T-cell (primary cell): Measurements from ENCODE around the gene TRIM7. TPM values are rescaled to one million over a fixed set of nuclear protein-coding genes. Genes with fewer than 3 reads are reported as not detected.

ENCODE experiments used
- ATAC-seq, 4 experiments: fragments of 200-7000 bp in 3 of 4; fragments of 150-1000 bp in 1 of 4; cut with Tn5 transposase; replicated peaks in 1 of 4; 1 replicate in 3 of 4; 2 replicates in 1 of 4; pipeline ENCODE4 v1.10.0; 2021; ENCODE audit warnings: moderate library complexity in 3 of 4, mild to moderate bottlenecking in 2 of 4, moderate number of reproducible peaks in 1 of 4
- CTCF ChIA-PET, 2 donors: fragments of 300-600 bp; sonication (Branson Sonifier 250); formaldehyde crosslinking; loops; one replicate each; lab custom pipeline; 2022; ENCODE audit warnings: antibody characterized with exemption in 2 of 2; lab: Charles Lee
- POLR2A ChIA-PET, 2 donors: fragments of 300-600 bp; sonication (Branson Sonifier 250); formaldehyde crosslinking; loops; one replicate each; lab custom pipeline; 2022; ENCODE audit warnings: antibody characterized with exemption in 2 of 2; lab: Charles Lee
- DNase-seq, 35 experiments: peaks; one replicate each; pipeline versions ENCODE4 v3.0.0 to v3.0.0-alpha.2; 2013 to 2023
- H3K27ac ChIP-seq: one replicate; pipeline ENCODE4 v1.5.1; 2013; ENCODE audit warnings: low read length
- H3K27me3 ChIP-seq, 2 experiments: replicated peaks in 1 of 2; 1 replicate in 1 of 2; 2 replicates in 1 of 2; pipeline versions ENCODE4 v1.6.1 to v1.7.0; 2013; ENCODE audit warnings: low read length in 1 of 2, mixed read lengths in 1 of 2; ENCODE audit not compliant: control insufficient read depth in 2 of 2, insufficient read depth in 2 of 2; ENCODE audit errors: extremely low read depth in 1 of 2
- H3K36me3 ChIP-seq, 2 donors: 1 replicate in 1 of 2; 2 replicates in 1 of 2; pipeline versions ENCODE4 v1.6.1 to v1.7.0; 2013; ENCODE audit warnings: low read length in 1 of 2; ENCODE audit not compliant: control insufficient read depth in 2 of 2, insufficient read depth in 1 of 2; ENCODE audit errors: extremely low read depth in 1 of 2
- H3K4me1 ChIP-seq, 2 experiments: 1 replicate in 1 of 2; 2 replicates in 1 of 2; pipeline versions ENCODE4 v1.6.1 to v1.7.0; 2013; ENCODE audit warnings: low read length in 2 of 2, mixed read lengths in 1 of 2; ENCODE audit not compliant: insufficient read depth in 2 of 2, control insufficient read depth in 1 of 2; ENCODE audit errors: extremely low read depth in 1 of 2
- H3K4me3 ChIP-seq, 2 donors: 1 replicate in 1 of 2; 2 replicates in 1 of 2; pipeline versions ENCODE4 v1.5.1 to v1.7.0; 2013; ENCODE audit warnings: mild to moderate bottlenecking in 2 of 2, low read length in 1 of 2, moderate library complexity in 1 of 2; ENCODE audit not compliant: control insufficient read depth in 1 of 2; ENCODE audit errors: extremely low read depth in 1 of 2
- H3K9me3 ChIP-seq: 2 replicates; pipeline ENCODE4 v1.7.0; 2013
- H3K27ac Mint-ChIP-seq, 2 donors: one replicate each; pipeline ENCODE4 v1.8.0; 2020 to 2021; ENCODE audit warnings: mild to moderate bottlenecking in 2 of 2, mixed read lengths in 2 of 2
- H3K27me3 Mint-ChIP-seq, 2 donors: one replicate each; pipeline ENCODE4 v1.8.0; 2021 to 2022; ENCODE audit warnings: mixed read lengths in 2 of 2
- H3K36me3 Mint-ChIP-seq: one replicate; pipeline ENCODE4 v1.8.0; 2021; ENCODE audit warnings: mixed read lengths
- H3K4me1 Mint-ChIP-seq, 3 donors: one replicate each; pipeline ENCODE4 v1.8.0; 2020 to 2022; ENCODE audit warnings: mixed read lengths in 3 of 3, mild to moderate bottlenecking in 1 of 3
- H3K4me3 Mint-ChIP-seq, 3 donors: one replicate each; pipeline ENCODE4 v1.8.0; 2020 to 2022; ENCODE audit warnings: mild to moderate bottlenecking in 3 of 3, mixed read lengths in 3 of 3, moderate library complexity in 3 of 3
- H3K9me3 Mint-ChIP-seq, 3 donors: one replicate each; pipeline ENCODE4 v1.8.0; 2020 to 2022; ENCODE audit warnings: mixed read lengths in 3 of 3
- WGBS: methylation state at CpG from one replicate; pipeline ENCODE4 v1.1.5; 2013; ENCODE audit warnings: missing lambda C conversion rate; ENCODE audit not compliant: insufficient coverage; 5-methylcytosine and 5-hydroxymethylcytosine counted together
- total RNA-seq, 35 experiments: library from RNA in 6 of 35; stranded (reverse) in 6 of 35; fragments of 120-200 nt in 1 of 35; gene quantifications; one replicate each; pipeline versions ENCODE4 v1.2.1 to v1.2.4 and lab custom pipeline; 2013 to 2026

The TRIM7 gene
- total RNA-seq, 5 donors from 2014 or later (not counting 1 experiment from before 2014, with no cell fraction given) = 1.6 to 3.1 (median 3.0) TPM

GRCh38 chr5:181221792-181222629, 17.0 kb upstream of the TRIM7 start:
- CTCF ChIA-PET = interaction anchor here in 1 of 2 donors (0.6 to 1.5 kb wide), 4 partner anchors 30 to 39 kb away, joined by 3 to 9 read pairs (median 4); partner anchors contain the start of gene TRIM52
- peak overlapping the region; percentile 92 to 97 (median 92) for H3K4me3 Mint-ChIP-seq
- Histone ChIP-seq H3K27ac (peak overlapping the region; percentile 94), H3K36me3 (no peaks in the 10 kb centered on the region), H3K4me1 (peaks cover 16 to 78% of the 10 kb centered on the region in 2 experiments), H3K27me3 (no peaks in the 10 kb centered on the region), H3K9me3 (no peaks in the 10 kb centered on the region), H3K4me3 (peak overlapping the region; percentile 77 to 82)
- POLR2A ChIA-PET = interaction anchor here (0.5 to 1.0 kb wide), 2 partner anchors 30 to 33 kb away, joined by 3 to 4 read pairs; no protein-coding TSS in a partner anchor
- H3K36me3 Mint-ChIP-seq = peaks cover 5% of the 10 kb centered on the region
- peak overlapping the region; percentile 90 to 98 for H3K27ac Mint-ChIP-seq
- DNase-seq (peak; percentile 85 to 99 (median 94)), ATAC-seq (peak; percentile 20 to 43 (median 25))
- peaks cover 63 to 88% (median 66%) of the 10 kb centered on the region in 3 donors for H3K4me1 Mint-ChIP-seq
- H3K9me3 Mint-ChIP-seq = no peaks in the 10 kb centered on the region
- peaks cover 0 to 9% of the 10 kb centered on the region in 2 donors for H3K27me3 Mint-ChIP-seq
- WGBS = 2% methylated on average over 36 of the region's 50 CpGs

- H3K9me3 Mint-ChIP-seq = no peaks in the 10 kb centered on the region
- Histone ChIP-seq H3K4me1 (peaks cover 21 to 84% of the 10 kb centered on the region in 2 experiments), H3K36me3 (no peaks in the 10 kb centered on the region), H3K9me3 (no peaks in the 10 kb centered on the region), H3K27me3 (no peaks in the 10 kb centered on the region), H3K27ac (peak overlapping the region; percentile 94), H3K4me3 (peak overlapping the region; percentile 77 to 82)
- POLR2A ChIA-PET = interaction anchor here in 1 of 2 donors (0.9 kb wide), 1 partner anchor 33 kb away, joined by 11 read pairs; no protein-coding TSS in a partner anchor
- H3K27ac Mint-ChIP-seq = peak overlapping the region; percentile 90 to 98
- peak overlapping the region; percentile 92 to 97 (median 92) for H3K4me3 Mint-ChIP-seq
- H3K4me1 Mint-ChIP-seq = peaks cover 62 to 83% (median 68%) of the 10 kb centered on the region in 3 donors
- H3K36me3 Mint-ChIP-seq = peaks cover 5% of the 10 kb centered on the region
- H3K27me3 Mint-ChIP-seq = peaks cover 0 to 9% of the 10 kb centered on the region in 2 donors
- ATAC-seq (peak in 1 of 4 experiments; percentile 2), DNase-seq (peak in 34 of 35 experiments; percentile 43 to 85 (median 68))
- 8% methylated on average over 8 of the region's 27 CpGs for WGBS
- CTCF ChIA-PET = interaction anchor here (0.7 to 1.5 kb wide), 2 partner anchors 37 to 40 kb away, joined by 5 to 9 read pairs; partner anchors contain the start of gene TRIM52 (in 1 of the 2)
These were observed 16.3 kb upstream of the TRIM7 start for GRCh38 chr5:181221105-181221791.

DNA sequence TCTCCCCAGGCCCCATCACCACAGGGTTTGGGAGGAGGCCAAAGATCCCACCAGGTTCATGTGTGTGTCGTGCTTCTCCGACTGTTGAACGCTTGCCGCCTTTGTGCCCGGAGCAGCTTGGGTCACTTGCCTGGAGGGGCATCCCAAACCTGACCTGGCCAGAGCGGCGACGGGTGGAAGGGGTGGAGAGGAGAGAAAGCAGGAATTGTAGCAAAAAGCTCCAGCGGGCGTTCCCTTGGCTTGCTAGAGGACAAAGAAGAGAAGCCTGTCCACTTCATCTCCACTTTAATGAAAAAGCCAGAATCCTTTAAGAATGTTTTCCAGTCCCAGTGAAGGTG, 15.2 kb upstream of the TRIM7 start:
- Mint-ChIP-seq H3K4me3 (peak overlapping the region in 2 of 3 donors; percentile 57 to 92), H3K27ac (peak overlapping the region in 1 of 2 donors; percentile 77), H3K36me3 (peaks cover 5% of the 10 kb centered on the region), H3K4me1 (peaks cover 55 to 77% (median 61%) of the 10 kb centered on the region in 3 donors), H3K9me3 (no peaks in the 10 kb centered on the region), H3K27me3 (peaks cover 0 to 9% of the 10 kb centered on the region in 2 donors)
- ATAC-seq (no peak), DNase-seq (no peak)
- H3K4me1 ChIP-seq = peaks cover 16 to 81% of the 10 kb centered on the region in 2 experiments
- H3K36me3 ChIP-seq = no peaks in the 10 kb centered on the region
- ChIA-PET CTCF (interaction anchor here in 1 of 2 donors (0.6 kb wide), 1 partner anchor 25 kb away, joined by 3 read pairs; no protein-coding TSS in a partner anchor), POLR2A (interaction anchor here in 1 of 2 donors (0.9 kb wide), 1 partner anchor 32 kb away, joined by 11 read pairs; no protein-coding TSS in a partner anchor)
- H3K27me3 ChIP-seq = no peaks in the 10 kb centered on the region
- H3K9me3 ChIP-seq = no peaks in the 10 kb centered on the region
- H3K4me3 ChIP-seq = no peak overlapping the region
- no peak overlapping the region for H3K27ac ChIP-seq
- WGBS = 100% methylated on average over 2 of the region's 10 CpGs

GRCh38 chr5:181219262-181220177, 14.5 kb upstream of the TRIM7 start:
- peaks cover 0 to 9% of the 10 kb centered on the region in 2 donors for H3K27me3 Mint-ChIP-seq
- Histone ChIP-seq H3K36me3 (no peaks in the 10 kb centered on the region), H3K9me3 (no peaks in the 10 kb centered on the region), H3K4me1 (peaks cover 10 to 78% of the 10 kb centered on the region in 2 experiments), H3K4me3 (no peak overlapping the region), H3K27me3 (no peaks in the 10 kb centered on the region), H3K27ac (no peak overlapping the region)
- 90% methylated on average over 45 of the region's 49 CpGs for WGBS
- ATAC-seq (no peak), DNase-seq (no peak)
- H3K36me3 Mint-ChIP-seq = peaks cover 5% of the 10 kb centered on the region
- no peaks in the 10 kb centered on the region for H3K9me3 Mint-ChIP-seq
- H3K4me3 Mint-ChIP-seq = peak overlapping the region in 2 of 3 donors; percentile 57 to 92
- peaks cover 49 to 73% (median 55%) of the 10 kb centered on the region in 3 donors for H3K4me1 Mint-ChIP-seq
- ChIA-PET CTCF (interaction anchor here in 1 of 2 donors (0.6 kb wide), 1 partner anchor 25 kb away, joined by 3 read pairs; no protein-coding TSS in a partner anchor), POLR2A (no interaction called here)
- peak overlapping the region in 1 of 2 donors; percentile 77 for H3K27ac Mint-ChIP-seq

DNA sequence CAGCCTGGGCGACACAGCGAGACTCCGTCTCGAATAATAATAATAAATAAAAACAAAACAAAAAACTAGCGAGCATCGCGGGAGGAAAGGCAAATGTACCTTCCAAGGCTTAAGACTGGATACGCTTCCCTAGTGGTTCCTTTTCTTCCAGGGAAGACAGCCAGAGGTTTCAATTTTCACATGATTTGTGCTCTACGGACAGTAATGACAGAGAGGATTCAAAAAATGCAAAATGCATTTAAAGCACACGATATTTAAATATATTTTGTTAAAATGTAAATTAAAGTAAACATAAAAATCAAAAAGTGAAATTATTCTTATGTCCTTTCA, 13.8 kb upstream of the TRIM7 start:
- peaks cover 5% of the 10 kb centered on the region for H3K36me3 Mint-ChIP-seq
- 60% methylated on average over 5 of the region's 10 CpGs for WGBS
- H3K4me1 Mint-ChIP-seq = peaks cover 41 to 66% (median 51%) of the 10 kb centered on the region in 3 donors
- peak overlapping the region; percentile 89 to 91 (median 89) for H3K4me3 Mint-ChIP-seq
- Histone ChIP-seq H3K4me3 (peak overlapping the region; percentile 52 to 79), H3K27me3 (no peaks in the 10 kb centered on the region), H3K9me3 (no peaks in the 10 kb centered on the region), H3K36me3 (no peaks in the 10 kb centered on the region), H3K27ac (no peak overlapping the region), H3K4me1 (peaks cover 9 to 70% of the 10 kb centered on the region in 2 experiments)
- peaks cover 0 to 9% of the 10 kb centered on the region in 2 donors for H3K27me3 Mint-ChIP-seq
- H3K9me3 Mint-ChIP-seq = no peaks in the 10 kb centered on the region
- ATAC-seq (no peak), DNase-seq (no peak)
- ChIA-PET POLR2A (no interaction called here), CTCF (no interaction called here)
- H3K27ac Mint-ChIP-seq = peak overlapping the region; percentile 89 to 94
